GM21515 (cell line): ENCODE measurements around the gene ZNF507.

Experiments
- ATAC-seq: cut with Tn5 transposase; IDR thresholded peaks from one replicate; pipeline ENCODE4 v1.9.1; 2021; ENCODE audit not compliant: unreplicated experiment

The ZNF507 gene

GRCh38 chr19:32345261-32346207 lies at the start of gene ZNF507:
Gene ZNF507 (plus strand): TSS chr19:32345610. CDS start chr19:32352831, 7,221 bp downstream.
- ATAC-seq = peak; percentile 78

- no peak for ATAC-seq
Measured at GRCh38 chr19:32296694-32297093, 48.7 kb upstream of the ZNF507 start.

- no peak for ATAC-seq
Measured at GRCh38 chr19:32302778-32303177, 42.6 kb upstream of the ZNF507 start.

- no peak for ATAC-seq
Measured at GRCh38 chr19:32303193-32303592, 42.2 kb upstream of the ZNF507 start.

DNA sequence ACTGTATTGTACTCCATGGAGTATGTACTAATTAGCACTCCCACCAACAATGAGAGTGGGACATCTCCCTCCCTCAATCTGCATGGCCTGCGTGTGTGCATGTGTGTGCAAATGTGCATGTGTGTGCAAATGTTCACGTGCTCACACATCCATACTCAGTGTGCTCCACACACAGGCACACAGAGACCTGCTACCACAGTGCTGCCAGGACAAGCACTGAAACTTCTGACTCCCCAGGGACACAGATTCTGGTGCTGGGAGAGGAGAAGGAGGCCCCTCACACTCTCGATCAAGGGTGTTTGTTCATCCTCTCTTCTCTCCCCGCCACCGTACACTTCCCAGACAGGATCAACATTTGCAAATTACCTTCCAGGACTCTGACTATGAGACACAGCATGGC lies 37.8 kb upstream of the ZNF507 start:
- no peak for ATAC-seq

DNA sequence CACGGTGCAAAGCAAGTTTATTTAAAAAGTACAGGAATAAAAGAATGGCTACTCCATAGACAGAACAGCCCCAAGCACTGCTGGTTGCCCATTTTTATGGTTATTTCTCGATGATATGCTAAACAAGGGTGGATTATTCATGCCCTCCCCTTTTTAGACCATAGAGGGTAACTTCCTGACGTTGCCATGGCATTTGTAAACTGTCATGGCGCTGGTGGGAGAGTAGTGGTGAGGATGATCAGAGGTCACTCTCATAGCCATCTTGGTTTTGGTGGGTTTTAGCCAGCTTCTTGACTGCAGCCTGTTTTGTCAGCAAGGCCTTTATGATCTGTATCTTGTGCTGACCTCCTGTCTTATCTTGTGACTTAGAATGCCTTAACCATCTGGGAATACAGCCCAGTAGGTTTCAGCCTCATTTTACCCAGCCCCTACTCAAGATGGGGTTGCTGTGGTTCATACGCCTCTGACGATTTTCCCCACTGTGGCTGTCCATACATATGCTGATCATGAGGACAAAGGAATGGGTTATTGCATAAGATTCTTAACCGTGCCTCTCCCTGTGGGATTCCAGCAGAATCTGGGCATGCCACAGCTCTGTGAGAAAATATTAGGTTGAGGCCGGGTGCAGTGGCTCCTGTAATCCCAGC lies 36.9 kb upstream of the ZNF507 start:
- no peak for ATAC-seq

- no peak for ATAC-seq
Measured at GRCh38 chr19:32309711-32310390, 35.6 kb upstream of the ZNF507 start.

GRCh38 chr19:32311371-32311770 lies 34.0 kb upstream of the ZNF507 start:
- ATAC-seq = no peak

DNA sequence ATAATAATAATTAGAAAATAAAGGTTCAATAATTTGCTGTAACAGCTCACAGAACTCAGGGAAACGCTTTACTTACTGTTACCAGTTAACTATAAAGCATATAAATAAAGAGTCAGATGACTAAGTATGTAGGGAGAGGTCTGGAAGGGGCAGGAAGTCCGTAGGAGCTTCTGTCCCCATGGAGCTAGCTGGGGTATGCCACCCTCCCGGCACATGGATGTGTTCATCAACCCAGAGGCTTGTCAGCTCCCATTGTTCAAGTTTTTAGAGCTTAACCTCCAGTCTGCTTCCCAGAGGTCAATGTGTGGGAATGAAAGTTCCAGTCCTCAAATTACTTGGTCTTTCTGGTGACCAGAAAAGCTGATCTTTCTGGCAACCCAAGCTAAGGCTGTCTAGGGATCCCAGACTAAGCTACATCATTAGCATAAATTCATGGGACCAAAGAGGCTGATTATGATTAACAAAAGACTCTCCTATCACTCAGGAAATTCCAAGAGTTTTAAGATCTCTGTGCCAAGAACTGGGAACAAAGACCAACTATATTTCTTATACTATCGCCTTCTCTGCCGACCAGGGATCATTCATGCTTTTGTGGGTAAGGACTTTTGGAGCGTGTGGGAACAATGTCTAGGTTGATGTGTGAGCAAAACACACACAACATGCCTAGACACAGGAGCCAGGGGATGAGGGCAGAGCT lies 31.7 kb upstream of the ZNF507 start:
- ATAC-seq = no peak

GRCh38 chr19:32316034-32316433 lies 29.4 kb upstream of the ZNF507 start:
- no peak for ATAC-seq

GRCh38 chr19:32317086-32317485 lies 28.3 kb upstream of the ZNF507 start:
- no peak for ATAC-seq

- no peak for ATAC-seq
Measured at GRCh38 chr19:32318884-32319520, 26.4 kb upstream of the ZNF507 start.

GRCh38 chr19:32322541-32322940 lies 22.9 kb upstream of the ZNF507 start:
- ATAC-seq = no peak

- no peak for ATAC-seq
Measured at GRCh38 chr19:32324631-32325285, 20.7 kb upstream of the ZNF507 start.

- ATAC-seq = no peak
Measured at GRCh38 chr19:32330213-32330857, 15.1 kb upstream of the ZNF507 start.

GRCh38 chr19:32333227-32333626 lies 12.2 kb upstream of the ZNF507 start:
- no peak for ATAC-seq

- no peak for ATAC-seq
Measured at GRCh38 chr19:32336259-32337083, 8.9 kb upstream of the ZNF507 start.

DNA sequence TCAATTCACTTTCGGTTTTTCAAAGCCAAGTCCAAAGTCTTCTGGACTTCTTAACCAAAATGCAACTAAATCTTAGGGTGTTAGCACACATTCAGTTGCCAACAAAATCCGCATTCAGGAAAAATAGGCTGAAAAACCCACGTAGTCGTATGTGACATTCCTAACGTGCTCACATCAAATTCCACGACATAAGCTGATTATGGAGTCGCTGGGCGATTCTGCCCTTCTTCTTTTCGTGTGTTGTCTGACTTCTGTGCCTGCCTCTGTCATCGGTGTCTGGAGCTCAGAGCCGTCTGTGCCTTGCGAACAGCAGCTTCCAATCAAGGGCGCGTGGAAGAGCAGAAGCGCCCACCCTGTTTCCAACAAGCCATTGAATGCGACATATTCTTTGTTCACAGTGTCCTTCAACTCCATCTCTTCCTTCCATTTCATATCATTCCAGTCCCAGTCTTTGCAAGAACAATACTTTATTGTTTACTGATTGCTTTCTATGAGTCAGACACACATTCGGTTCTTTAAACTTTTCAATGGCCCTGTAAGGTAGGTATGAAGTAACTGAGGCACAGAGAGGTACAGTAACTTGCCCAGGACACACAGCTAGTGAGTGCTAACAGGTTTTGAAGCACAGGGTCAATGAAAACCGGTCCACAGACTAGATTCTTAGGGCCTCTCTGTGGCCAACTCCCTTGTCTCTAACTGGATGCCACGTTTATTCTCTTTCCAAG lies 8.2 kb upstream of the ZNF507 start:
- no peak for ATAC-seq
